IMR-90 (cell line): ENCODE results near the gene FNDC3B. TPM values are rescaled to one million over a fixed set of nuclear protein-coding genes. Genes with fewer than 3 reads are reported as not detected.

Experiments
- ATAC-seq: fragments of 200-7000 bp; cut with Tn5 transposase; 2 replicates; pipeline ENCODE4 v1.9.1; 2020; ENCODE audit warnings: low read depth, mild to moderate bottlenecking, moderate library complexity
- BruUV-seq: library from RNA; stranded (reverse); fragments of 400-500 nt; replicated peaks from 2 replicates; lab custom pipeline; 2021; lab: Mats Ljungman, UMichigan
- CTCF ChIA-PET: fragments of 300-600 bp; formaldehyde crosslinking; extraction: SDS; loops from one replicate; lab custom pipeline; 2021; ENCODE audit warnings: antibody characterized with exemption; lab: Yijun Ruan, JAX
- POLR2A ChIA-PET: fragments of 300-600 bp; sonication (Branson Sonifier 250); formaldehyde crosslinking; loops from one replicate; lab custom pipeline; 2022; ENCODE audit warnings: antibody characterized with exemption; ENCODE audit not compliant: unreplicated experiment; lab: Charles Lee
- DNase-seq: peaks from one replicate; pipeline ENCODE4 v3.0.0; 2013
- H2AFZ ChIP-seq: replicated peaks from 2 replicates; pipeline ENCODE3; 2013; ENCODE audit warnings: low read length, mild to moderate bottlenecking; ENCODE audit not compliant: poor library complexity
- H2AK5ac ChIP-seq: 2 replicates; pipeline ENCODE4 v1.6.1; 2013; ENCODE audit warnings: low read depth, low read length, inconsistent platforms
- H2AK9ac ChIP-seq: replicated peaks from 2 replicates; pipeline ENCODE3; 2013; ENCODE audit warnings: mild to moderate bottlenecking, low read depth, low read length, moderate library complexity; ENCODE audit not compliant: poor library complexity
- H2BK120ac ChIP-seq: 2 replicates; pipeline ENCODE4 v1.6.1; 2013; ENCODE audit warnings: low read depth, low read length, inconsistent platforms
- H2BK15ac ChIP-seq: 3 replicates; pipeline ENCODE4 v1.6.1; 2013; ENCODE audit warnings: low read depth, low read length, inconsistent platforms
- H2BK20ac ChIP-seq: 2 replicates; pipeline ENCODE4 v1.6.1; 2013; ENCODE audit warnings: low read depth, mild to moderate bottlenecking, inconsistent platforms, low read length, moderate library complexity
- H2BK5ac ChIP-seq: 2 replicates; pipeline ENCODE4 v1.6.1; 2013; ENCODE audit warnings: mild to moderate bottlenecking, low read depth, low read length, inconsistent platforms; ENCODE audit not compliant: poor library complexity, severe bottlenecking
- H3K14ac ChIP-seq: replicated peaks from 2 replicates; pipeline ENCODE4 v1.6.1; 2013; ENCODE audit warnings: low read depth, low read length, inconsistent platforms
- H3K18ac ChIP-seq: 2 replicates; pipeline ENCODE4 v1.6.1; 2013; ENCODE audit warnings: low read depth, low read length, control low read depth
- H3K23ac ChIP-seq: 2 replicates; pipeline ENCODE4 v1.6.1; 2013; ENCODE audit warnings: low read depth, low read length, inconsistent platforms
- H3K27ac ChIP-seq: 2 replicates; pipeline ENCODE4 v1.5.1; 2013; ENCODE audit warnings: mild to moderate bottlenecking, control low read depth, low read length; ENCODE audit not compliant: insufficient read depth
- H3K27me3 ChIP-seq: 2 replicates; pipeline ENCODE4 v1.6.1; 2013; ENCODE audit warnings: low read length; ENCODE audit not compliant: control insufficient read depth, insufficient read depth
- H3K36me3 ChIP-seq: 2 replicates; pipeline ENCODE4 v1.6.1; 2013; ENCODE audit warnings: low read length, mixed read lengths; ENCODE audit not compliant: control insufficient read depth, insufficient read depth
- H3K4ac ChIP-seq: 2 replicates; pipeline ENCODE4 v1.6.1; 2013; ENCODE audit warnings: low read depth, low read length, inconsistent platforms
- H3K4me1 ChIP-seq: 2 replicates; pipeline ENCODE4 v1.6.1; 2013; ENCODE audit warnings: low read length, mixed read lengths; ENCODE audit not compliant: control insufficient read depth, insufficient read depth
- H3K4me2 ChIP-seq: 2 replicates; pipeline ENCODE4 v1.6.1; 2013; ENCODE audit warnings: low read depth, mild to moderate bottlenecking, control low read depth, low read length, moderate library complexity
- H3K4me3 ChIP-seq: 2 replicates; pipeline ENCODE4 v1.5.1; 2013; ENCODE audit warnings: low read depth, mild to moderate bottlenecking, control low read depth, low read length, moderate library complexity; ENCODE audit not compliant: insufficient read depth
- H3K56ac ChIP-seq: 2 replicates; pipeline ENCODE4 v1.6.1; 2013; ENCODE audit warnings: low read length, inconsistent platforms; ENCODE audit not compliant: insufficient read depth; ENCODE audit errors: extremely low read depth
- H3K79me1 ChIP-seq, 2 experiments: 2 replicates each; pipeline ENCODE4 v1.6.1; 2013; ENCODE audit warnings: low read length in 2 of 2, inconsistent platforms in 1 of 2, low read depth in 1 of 2
- H3K9ac ChIP-seq: 2 replicates; pipeline ENCODE4 v1.6.1; 2013; ENCODE audit warnings: low read depth, low read length, control low read depth
- H3K9me1 ChIP-seq: 2 replicates; pipeline ENCODE4 v1.6.1; 2013; ENCODE audit warnings: low read length, inconsistent platforms; ENCODE audit not compliant: insufficient read depth
- H3K9me3 ChIP-seq: 2 replicates; pipeline ENCODE4 v1.6.1; 2013; ENCODE audit warnings: low read length; ENCODE audit not compliant: control insufficient read depth, insufficient read depth
- H4K20me1 ChIP-seq: 2 replicates; pipeline ENCODE4 v1.6.1; 2013; ENCODE audit warnings: low read length, inconsistent platforms; ENCODE audit not compliant: insufficient read depth
- H4K5ac ChIP-seq: 2 replicates; pipeline ENCODE4 v1.6.1; 2013; ENCODE audit warnings: mild to moderate bottlenecking, low read depth, low read length, control low read depth
- H4K8ac ChIP-seq, 2 experiments: 2 replicates each; pipeline ENCODE4 v1.6.1; 2013; ENCODE audit warnings: low read depth in 2 of 2, low read length in 2 of 2, control low read depth in 1 of 2, inconsistent platforms in 1 of 2
- H4K91ac ChIP-seq: 2 replicates; pipeline ENCODE4 v1.6.1; 2013; ENCODE audit warnings: low read depth, low read length, inconsistent platforms; ENCODE audit not compliant: insufficient read depth
- BHLHE40 ChIP-seq: fragments of 150-350 bp; IDR thresholded peaks from 2 replicates; pipeline ENCODE4 v1.6.1; 2016; ENCODE audit warnings: mild to moderate bottlenecking, low read depth, low read length
- CEBPB ChIP-seq: IDR thresholded peaks from 2 replicates; pipeline ENCODE4 v1.6.1; 2012; ENCODE audit warnings: low read depth, low read length, improper control_type of control experiment
- CHD1 ChIP-seq: IDR thresholded peaks from 2 replicates; pipeline ENCODE4 v1.6.1; 2012; ENCODE audit warnings: low read depth, low read length, improper control_type of control experiment
- CTCF ChIP-seq: conservative IDR thresholded peaks from 2 replicates; pipeline ENCODE4 v1.5.1; 2012; ENCODE audit warnings: mild to moderate bottlenecking, low read depth, low read length, improper control_type of control experiment
- MAZ ChIP-seq: IDR thresholded peaks from 2 replicates; pipeline ENCODE4 v1.6.1; 2012; ENCODE audit warnings: low read depth, mild to moderate bottlenecking, low read length, improper control_type of control experiment, moderate library complexity, borderline replicate concordance
- MXI1 ChIP-seq: IDR thresholded peaks from 2 replicates; pipeline ENCODE4 v1.6.1; 2012; ENCODE audit warnings: low read depth, mild to moderate bottlenecking, low read length, moderate library complexity, borderline replicate concordance
- NFE2L2 ChIP-seq: fragments of 150-350 bp; IDR thresholded peaks from 2 replicates; pipeline ENCODE4 v1.6.1; 2016; ENCODE audit warnings: low read depth, mild to moderate bottlenecking, low read length
- POLR2A ChIP-seq: IDR thresholded peaks from 2 replicates; pipeline ENCODE4 v1.6.1; 2012; ENCODE audit warnings: mild to moderate bottlenecking, low read depth, low read length
- RAD21 ChIP-seq: IDR thresholded peaks from 2 replicates; pipeline ENCODE4 v1.6.1; 2012; ENCODE audit warnings: low read length, improper control_type of control experiment
- RCOR1 ChIP-seq: IDR thresholded peaks from 2 replicates; pipeline ENCODE4 v1.6.1; 2012; ENCODE audit warnings: mild to moderate bottlenecking, low read length, improper control_type of control experiment; ENCODE audit not compliant: insufficient replicate concordance
- RFX5 ChIP-seq: IDR thresholded peaks from 2 replicates; pipeline ENCODE4 v1.8.0; 2012; ENCODE audit warnings: low read depth, mild to moderate bottlenecking, low read length, moderate library complexity
- SMC3 ChIP-seq: fragments of 150-350 bp; IDR thresholded peaks from 2 replicates; pipeline ENCODE4 v1.6.1; 2016; ENCODE audit warnings: low read depth, mild to moderate bottlenecking, antibody characterized with exemption, low read length, moderate library complexity
- WGBS, 2 experiments: methylation state at CpG; one replicate each; pipeline versions ENCODE4 v1.1.5 to v1.1.7; 2013; ENCODE audit warnings: missing lambda C conversion rate in 2 of 2; ENCODE audit not compliant: insufficient read length in 1 of 2; ENCODE audit errors: extremely low coverage in 2 of 2; 5-methylcytosine and 5-hydroxymethylcytosine counted together
- dilution Hi-C: fragments of 300-500 bp; cut with HindIII; formaldehyde crosslinking; loops from one replicate; pipeline ENCODE4 v1.14.3; 2018; ENCODE audit warnings: low sequenced_read_pairs; ENCODE audit not compliant: unreplicated experiment
- in situ Hi-C: fragments of 300-500 bp; cut with MboI; formaldehyde crosslinking; loops from 3 replicates; pipeline ENCODE4 v1.14.3; 2019; ENCODE audit warnings: low sequenced_read_pairs, inconsistent platforms, mixed read lengths
- intact Hi-C: fragments of 100-400 bp; cut with micrococcal nuclease; formaldehyde crosslinking; loops from 2 replicates; pipeline ENCODE4 v1.10.0; 2022
- polyA plus RNA-seq, 3 experiments: library from polyadenylated mRNA; depleted of rRNA; stranded (reverse); fragments of >200 nt; gene quantifications; 2 replicates each; pipeline ENCODE4 v1.2.3, GENCODE V29; 2012; ENCODE audit warnings: low replicate concordance in 1 of 3
- total RNA-seq: library from RNA; depleted of rRNA; stranded (reverse); fragments of >200 nt; gene quantifications from 2 replicates; pipeline ENCODE4 v1.2.3, GENCODE V29; 2012
- TF ChIP-seq, protein P1 (sequence below): fragments of 150-350 bp; IDR thresholded peaks from 2 replicates; pipeline ENCODE4 v1.6.1; 2017; ENCODE audit warnings: mild to moderate bottlenecking, antibody characterized with exemption, low read length, low read depth
- TF ChIP-seq, protein P2 (sequence below): fragments of 150-350 bp; IDR thresholded peaks from 2 replicates; pipeline ENCODE4 v1.6.1; 2016; ENCODE audit warnings: low read depth, mild to moderate bottlenecking, low read length, moderate library complexity, borderline replicate concordance

FNDC3B gene
- total and polyA plus RNA-seq, 2 of the 4 experiments (the other 2 are of a cell fraction): 23.9 to 150 TPM

DNA sequence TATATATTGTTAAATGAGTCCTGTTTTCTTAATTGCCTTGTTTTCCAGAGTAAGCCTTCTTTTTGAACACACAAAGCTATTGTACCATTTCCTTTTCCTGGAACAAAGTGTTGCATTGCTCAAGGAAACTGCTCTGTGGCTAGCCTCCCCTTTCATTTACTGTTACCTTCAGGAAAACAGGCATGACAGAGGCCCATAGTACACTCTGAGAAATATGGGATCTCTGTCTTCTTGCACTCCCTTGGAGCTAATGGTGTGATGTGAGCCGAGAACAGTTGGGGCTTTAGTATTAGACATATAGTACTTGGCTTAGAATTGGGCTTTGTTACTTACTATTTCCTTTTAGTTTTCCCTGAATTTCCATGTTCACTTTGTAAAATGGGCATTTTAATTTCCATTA, 215.2 kb downstream of the FNDC3B start:
- H4K91ac ChIP-seq: no peak overlapping the region
- no peak overlapping the region for H3K56ac ChIP-seq
- ChIA-PET CTCF (no interaction called here), POLR2A (no interaction called here)
- no CpG with 5 or more reads among the region's 1 CpG for WGBS, 2 experiments
- peaks cover 22 to 56% of the 10 kb centered on the region in 2 experiments for H3K79me1 ChIP-seq
- intact Hi-C loops (no loop called here), dilution Hi-C loops (no loop called here), in situ Hi-C loops (no loop called here)
- H2BK20ac ChIP-seq: no peak overlapping the region
- H2BK120ac ChIP-seq: no peak overlapping the region
- no peak overlapping the region for H3K14ac ChIP-seq
- H3K4me1 ChIP-seq: peaks cover 17% of the 10 kb centered on the region
- no peaks in the 10 kb centered on the region for H3K27me3 ChIP-seq
- H3K9me3 ChIP-seq: no peaks in the 10 kb centered on the region
- H3K9ac ChIP-seq: no peak overlapping the region
- no peak overlapping the region for H3K23ac ChIP-seq
- BruUV-seq: no TSS peak
- no peak overlapping the region for H2AK9ac ChIP-seq
- no peak overlapping the region for H3K18ac ChIP-seq
- no peak for TF ChIP-seq CTCF
- TF ChIP-seq SMC3: no peak
- TF ChIP-seq POLR2A: no peak
- TF ChIP-seq BHLHE40: no peak
- TF ChIP-seq CHD1: no peak
- TF ChIP-seq, protein P1, sequence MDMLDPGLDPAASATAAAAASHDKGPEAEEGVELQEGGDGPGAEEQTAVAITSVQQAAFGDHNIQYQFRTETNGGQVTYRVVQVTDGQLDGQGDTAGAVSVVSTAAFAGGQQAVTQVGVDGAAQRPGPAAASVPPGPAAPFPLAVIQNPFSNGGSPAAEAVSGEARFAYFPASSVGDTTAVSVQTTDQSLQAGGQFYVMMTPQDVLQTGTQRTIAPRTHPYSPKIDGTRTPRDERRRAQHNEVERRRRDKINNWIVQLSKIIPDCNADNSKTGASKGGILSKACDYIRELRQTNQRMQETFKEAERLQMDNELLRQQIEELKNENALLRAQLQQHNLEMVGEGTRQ: no peak
- no peak for TF ChIP-seq MXI1
- no peak for TF ChIP-seq RAD21
- no peak for TF ChIP-seq RFX5
- TF ChIP-seq MAZ: no peak
- TF ChIP-seq, protein P2, sequence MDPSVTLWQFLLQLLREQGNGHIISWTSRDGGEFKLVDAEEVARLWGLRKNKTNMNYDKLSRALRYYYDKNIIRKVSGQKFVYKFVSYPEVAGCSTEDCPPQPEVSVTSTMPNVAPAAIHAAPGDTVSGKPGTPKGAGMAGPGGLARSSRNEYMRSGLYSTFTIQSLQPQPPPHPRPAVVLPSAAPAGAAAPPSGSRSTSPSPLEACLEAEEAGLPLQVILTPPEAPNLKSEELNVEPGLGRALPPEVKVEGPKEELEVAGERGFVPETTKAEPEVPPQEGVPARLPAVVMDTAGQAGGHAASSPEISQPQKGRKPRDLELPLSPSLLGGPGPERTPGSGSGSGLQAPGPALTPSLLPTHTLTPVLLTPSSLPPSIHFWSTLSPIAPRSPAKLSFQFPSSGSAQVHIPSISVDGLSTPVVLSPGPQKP: no peak
- no peak for TF ChIP-seq CEBPB
- no peak for TF ChIP-seq RCOR1
- no peak for TF ChIP-seq NFE2L2
- no peak overlapping the region for H2BK15ac ChIP-seq
- DNase-seq (no peak), ATAC-seq (no peak)
- H3K4me2 ChIP-seq: no peak overlapping the region
- H3K36me3 ChIP-seq: peaks cover 36% of the 10 kb centered on the region
- H2AK5ac ChIP-seq: no peak overlapping the region
- no peak overlapping the region for H2AFZ ChIP-seq
- peaks cover 10% of the 10 kb centered on the region; the same call in 1 of the 2 replicates for H4K20me1 ChIP-seq
- peaks cover 15% of the 10 kb centered on the region for H3K9me1 ChIP-seq
- no peak overlapping the region for H3K4me3 ChIP-seq
- no peak overlapping the region for H4K8ac ChIP-seq
- no peak overlapping the region for H3K27ac ChIP-seq
- H3K4ac ChIP-seq: no peak overlapping the region
- no peak overlapping the region for H2BK5ac ChIP-seq
- no peak overlapping the region for H4K5ac ChIP-seq
